CD4-positive, alpha-beta T cell treated with Interleukin-17A for 1 hour (primary cell): ENCODE data around the gene NELFB.
A peak's percentile ranks its signal among the peaks of the same experiment; 100 is the strongest.

ENCODE experiments used
- DNase-seq: peaks from one replicate; pipeline ENCODE4 v3.0.0-alpha.2; 2020

The NELFB gene

GRCh38 chr9:137305060-137305797, 50.1 kb downstream of the NELFB start:
- peak; percentile 61 for DNase-seq

GRCh38 chr9:137305798-137306065, 50.6 kb downstream of the NELFB start:
- no peak for DNase-seq

- DNase-seq = no peak
Measured at GRCh38 chr9:137306066-137306849, 51.1 kb downstream of the NELFB start.

- no peak for DNase-seq
Measured at GRCh38 chr9:137306850-137307254, 51.7 kb downstream of the NELFB start.

- DNase-seq = no peak
Measured at GRCh38 chr9:137307255-137308056, 52.3 kb downstream of the NELFB start.

- DNase-seq = no peak
Measured at GRCh38 chr9:137308057-137308619, 53.0 kb downstream of the NELFB start.

GRCh38 chr9:137309368-137310188, 54.5 kb downstream of the NELFB start:
- DNase-seq = no peak

GRCh38 chr9:137310189-137311052, 55.3 kb downstream of the NELFB start:
- no peak for DNase-seq

- DNase-seq = peak; percentile 26
Measured at GRCh38 chr9:137311171-137311985, 56.3 kb downstream of the NELFB start.

GRCh38 chr9:137311986-137312851, 57.1 kb downstream of the NELFB start:
- DNase-seq = no peak

GRCh38 chr9:137312852-137313325, 57.8 kb downstream of the NELFB start:
- no peak for DNase-seq

GRCh38 chr9:137313326-137313936, 58.3 kb downstream of the NELFB start:
- DNase-seq = no peak

GRCh38 chr9:137313956-137314560, 58.9 kb downstream of the NELFB start:
- DNase-seq = no peak

- DNase-seq = no peak
Measured at GRCh38 chr9:137314561-137315560, 59.7 kb downstream of the NELFB start.

GRCh38 chr9:137315581-137316011, 60.5 kb downstream of the NELFB start:
- no peak for DNase-seq

- no peak for DNase-seq
Measured at GRCh38 chr9:137316012-137316981, 61.2 kb downstream of the NELFB start.
